ENCODE data around the gene CAPG. TPM values are rescaled to one million over a fixed set of nuclear protein-coding genes. Genes with fewer than 3 reads are reported as not detected.

CAPG gene
- total RNA-seq, 1 donor from 2014 or later: 441 TPM

GRCh38 chr2:85394976-85395375, 15.2 kb downstream of the CAPG start:
- DNase-seq (ENCODE audit: low read depth): no peak
- TF ChIP-seq CTCF (conservative IDR thresholded peaks at IDR 0.05; ENCODE audit: low read depth, low read length): no peak
- H3K4me3 ChIP-seq (ENCODE audit: low read depth, low read length): no peak overlapping the region

GRCh38 chr2:85394261-85394681, 15.9 kb downstream of the CAPG start:
- TF ChIP-seq CTCF (conservative IDR thresholded peaks at IDR 0.05; ENCODE audit: low read depth, low read length): no peak
- H3K4me3 ChIP-seq (ENCODE audit: low read depth, low read length): no peak overlapping the region
- DNase-seq (ENCODE audit: low read depth): no peak

- no peak overlapping the region for H3K4me3 ChIP-seq (ENCODE audit: low read depth, low read length)
- no peak for DNase-seq (ENCODE audit: low read depth)
- no peak for TF ChIP-seq CTCF (conservative IDR thresholded peaks at IDR 0.05; ENCODE audit: low read depth, low read length)
These were observed 16.3 kb downstream of the CAPG start for GRCh38 chr2:85393836-85394235.

GRCh38 chr2:85390941-85391669, 19.1 kb downstream of the CAPG start:
- no peak overlapping the region for H3K4me3 ChIP-seq (ENCODE audit: low read depth, low read length)
- peak; percentile 79 for TF ChIP-seq CTCF (conservative IDR thresholded peaks at IDR 0.05; ENCODE audit: low read depth, low read length)
- DNase-seq (ENCODE audit: low read depth): no peak

- no peak for DNase-seq (ENCODE audit: low read depth)
- no peak overlapping the region for H3K4me3 ChIP-seq (ENCODE audit: low read depth, low read length)
- no peak for TF ChIP-seq CTCF (conservative IDR thresholded peaks at IDR 0.05; ENCODE audit: low read depth, low read length)
These were observed 21.2 kb downstream of the CAPG start for GRCh38 chr2:85388878-85389538.

- no peak for TF ChIP-seq CTCF (conservative IDR thresholded peaks at IDR 0.05; ENCODE audit: low read depth, low read length)
- H3K4me3 ChIP-seq (ENCODE audit: low read depth, low read length): no peak overlapping the region
- DNase-seq (ENCODE audit: low read depth): no peak
These were observed 22.4 kb downstream of the CAPG start for GRCh38 chr2:85387754-85388153.
